ENCODE measurements around the gene PRDM12.
"Not testable (repeated sequence)": the region's sequence is repeated elsewhere in the genome, so short reads cannot be mapped to it uniquely, and the experiment has no call there.

The PRDM12 gene

GRCh38 chr9:130680836-130681768 is 16.7 kb downstream of the PRDM12 start:
- DNase-seq (ENCODE audit: low read depth) = peak; percentile 87
- no peak for TF ChIP-seq CTCF (IDR thresholded peaks at IDR 0.05; ENCODE audit: insufficient read depth, low read depth, low read length, missing control alignments)
- peak overlapping the region; percentile 73 for H3K4me3 ChIP-seq (ENCODE audit: low read depth, low read length)

GRCh38 chr9:130681769-130682420 is 17.5 kb downstream of the PRDM12 start:
- peak; percentile 29 for DNase-seq (ENCODE audit: low read depth)
- peak overlapping the region; percentile 73 for H3K4me3 ChIP-seq (ENCODE audit: low read depth, low read length)
- no peak for TF ChIP-seq CTCF (IDR thresholded peaks at IDR 0.05; ENCODE audit: insufficient read depth, low read depth, low read length, missing control alignments)

GRCh38 chr9:130682421-130683121 is 18.2 kb downstream of the PRDM12 start:
- TF ChIP-seq CTCF (IDR thresholded peaks at IDR 0.05; ENCODE audit: insufficient read depth, low read depth, low read length, missing control alignments) = peak; percentile 70
- H3K4me3 ChIP-seq (ENCODE audit: low read depth, low read length) = peak overlapping the region; percentile 73
- peak; percentile 64 for DNase-seq (ENCODE audit: low read depth)

- no peak for DNase-seq (ENCODE audit: low read depth)
- no peak for TF ChIP-seq CTCF (IDR thresholded peaks at IDR 0.05; ENCODE audit: insufficient read depth, low read depth, low read length, missing control alignments)
Measured at GRCh38 chr9:130685104-130685503, 20.7 kb downstream of the PRDM12 start.

GRCh38 chr9:130685945-130686344 is 21.6 kb downstream of the PRDM12 start:
- DNase-seq (ENCODE audit: low read depth); H3K4me3 ChIP-seq (ENCODE audit: low read depth, low read length): not testable (repeated sequence)

More at GRCh38 chr9:130685104-130685503, 20.7 kb downstream of the PRDM12 start:
- H3K4me3 ChIP-seq (ENCODE audit: low read depth, low read length) = no peak overlapping the region

GRCh38 chr9:130687615-130688014 is 23.2 kb downstream of the PRDM12 start:
- TF ChIP-seq CTCF (IDR thresholded peaks at IDR 0.05; ENCODE audit: insufficient read depth, low read depth, low read length, missing control alignments) = no peak
- no peak for DNase-seq (ENCODE audit: low read depth)
- no peak overlapping the region for H3K4me3 ChIP-seq (ENCODE audit: low read depth, low read length)

GRCh38 chr9:130688072-130688471 is 23.7 kb downstream of the PRDM12 start:
- no peak for TF ChIP-seq CTCF (IDR thresholded peaks at IDR 0.05; ENCODE audit: insufficient read depth, low read depth, low read length, missing control alignments)
- no peak for DNase-seq (ENCODE audit: low read depth)
- H3K4me3 ChIP-seq (ENCODE audit: low read depth, low read length) = no peak overlapping the region

Measured in GM12865 (cell line).